Measurements from ENCODE around the gene ADAM33.

ADAM33 gene

GRCh38 chr20:3663031-3663701, 18.6 kb downstream of the ADAM33 start, which contains the start of gene GFRA4:
Gene GFRA4, minus strand, starts transcription at chr20:3663399. Its CDS starts 0 bp downstream, at chr20:3663399.
- no peak within 1 kb of the TSS for H2AK5ac ChIP-seq (ENCODE audit: low read depth, low read length)
- H2AFZ ChIP-seq (ENCODE audit: low read length) = no peak within 1 kb of the TSS
- no peak within 1 kb of the TSS for H3K4me2 ChIP-seq (ENCODE audit: insufficient read depth, low read length, poor library complexity, severe bottlenecking)
- H3K27ac ChIP-seq (replicated peaks; ENCODE audit: low read length) = no peak within 1 kb of the TSS
- H3K14ac ChIP-seq (ENCODE audit: low read length) = peak within 1 kb of the TSS; percentile 94
- no peaks in the 10 kb centered on the region for H3K36me3 ChIP-seq (replicated peaks in 1 of 2; ENCODE audit: control insufficient read depth in 2 of 2, insufficient read depth in 2 of 2, low read length in 2 of 2)
- no peak within 1 kb of the TSS for H2BK12ac ChIP-seq (ENCODE audit: low read length)
- peak within 1 kb of the TSS; percentile 21 for H3K9ac ChIP-seq (ENCODE audit: low read depth, low read length, poor library complexity)
- H3K27me3 ChIP-seq (ENCODE audit: control insufficient read depth in 3 of 3, insufficient read depth in 3 of 3, low read depth in 1 of 3, low read length in 3 of 3) = peaks cover 0 to 25% (median 10%) of the 10 kb centered on the region in 3 experiments
- H3K79me1 ChIP-seq (ENCODE audit: low read depth, low read length) = no peaks in the 10 kb centered on the region
- H2BK120ac ChIP-seq (ENCODE audit: low read depth, low read length) = no peak within 1 kb of the TSS
- DNase-seq (ENCODE audit: low spot score) = no peak
- peak within 1 kb of the TSS; percentile 32 for H2BK5ac ChIP-seq (ENCODE audit: low read length)
- no peak within 1 kb of the TSS for H4K91ac ChIP-seq (ENCODE audit: low read depth, low read length, poor library complexity)
- H4K8ac ChIP-seq (ENCODE audit: low read depth, low read length) = no peak within 1 kb of the TSS
- peaks cover 0 to 3% of the 10 kb centered on the region in 2 donors for H3K9me3 ChIP-seq (replicated peaks in 1 of 2; ENCODE audit: control insufficient read depth in 2 of 2, insufficient read depth in 1 of 2, low read depth in 1 of 2, low read length in 2 of 2)
- peak within 1 kb of the TSS; percentile 66 for H3K4ac ChIP-seq (ENCODE audit: low read length)
- peak within 1 kb of the TSS; percentile 5 for H2BK15ac ChIP-seq (ENCODE audit: low read length)
- no peak within 1 kb of the TSS for H3K4me3 ChIP-seq (ENCODE audit: low read length in 2 of 2)
- no peak within 1 kb of the TSS for H3K18ac ChIP-seq (ENCODE audit: low read length)
- no CpG with 5 or more reads among the region's 19 CpGs for WGBS, 2 donors (ENCODE audit: extremely low coverage in 2 of 2, insufficient read length in 2 of 2, insufficient replicate concordance in 1 of 2)
- peaks cover 5 to 7% of the 10 kb centered on the region in 2 donors for H3K4me1 ChIP-seq (ENCODE audit: control insufficient read depth in 2 of 2, insufficient read depth in 1 of 2, low read depth in 1 of 2, low read length in 2 of 2)
- peak within 1 kb of the TSS; percentile 52 for H3K23ac ChIP-seq (ENCODE audit: low read depth, low read length, poor library complexity)

DNA sequence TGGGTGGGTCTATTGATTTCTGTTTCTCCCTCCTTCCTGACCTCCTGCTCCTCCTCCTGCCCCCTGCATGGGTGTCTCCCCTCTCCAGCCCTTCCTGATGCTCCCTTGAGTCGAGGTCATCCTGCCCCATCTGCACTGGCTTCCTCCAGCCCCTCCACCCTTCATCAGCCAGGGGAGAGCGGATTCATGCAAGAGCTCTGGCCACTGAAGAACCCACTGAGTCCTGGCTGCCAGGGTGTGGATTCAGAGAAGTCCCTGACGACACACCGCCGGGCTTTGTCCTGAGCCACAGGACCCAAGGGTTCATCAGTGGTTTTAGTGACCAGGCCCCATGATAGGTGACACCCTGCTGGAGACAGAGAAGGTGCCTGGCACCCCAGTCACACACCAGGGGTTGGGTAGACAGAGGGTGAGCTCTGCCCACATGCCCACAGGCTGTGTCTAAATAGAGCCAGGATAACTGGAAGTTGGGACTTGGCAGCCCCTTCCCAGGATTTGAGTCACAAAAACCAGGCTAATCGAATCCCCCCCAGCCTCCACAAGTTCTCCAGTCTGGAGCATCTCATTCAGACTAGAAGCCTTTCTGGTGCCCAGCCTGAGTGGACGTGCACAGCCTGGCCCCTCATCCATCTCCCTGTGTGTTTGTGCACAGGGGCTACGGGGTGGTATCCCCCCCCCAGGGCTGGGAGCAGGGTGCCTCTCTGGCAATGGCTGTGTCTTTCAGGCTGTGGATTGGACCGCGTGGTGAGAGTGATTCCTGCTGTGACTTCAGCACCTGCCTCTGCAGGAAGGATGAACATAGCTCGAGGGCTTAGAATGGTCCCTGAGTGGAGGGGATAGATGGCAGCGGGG, 19.8 kb downstream of the ADAM33 start:
- no peak for DNase-seq (ENCODE audit: low spot score)
- H3K9me3 ChIP-seq (replicated peaks in 1 of 2; ENCODE audit: control insufficient read depth in 2 of 2, insufficient read depth in 1 of 2, low read depth in 1 of 2, low read length in 2 of 2) = peaks cover 0 to 3% of the 10 kb centered on the region in 2 donors
- no peaks in the 10 kb centered on the region for H3K79me1 ChIP-seq (ENCODE audit: low read depth, low read length)
- no peak overlapping the region for H4K8ac ChIP-seq (ENCODE audit: low read depth, low read length)
- H2BK15ac ChIP-seq (ENCODE audit: low read length) = no peak overlapping the region
- H3K4me1 ChIP-seq (ENCODE audit: control insufficient read depth in 2 of 2, insufficient read depth in 1 of 2, low read depth in 1 of 2, low read length in 2 of 2) = peaks cover 5 to 7% of the 10 kb centered on the region in 2 donors
- no peak overlapping the region for H2AFZ ChIP-seq (ENCODE audit: low read length)
- no peak overlapping the region for H4K91ac ChIP-seq (ENCODE audit: low read depth, low read length, poor library complexity)
- no peak overlapping the region for H2BK120ac ChIP-seq (ENCODE audit: low read depth, low read length)
- no peak overlapping the region for H2AK5ac ChIP-seq (ENCODE audit: low read depth, low read length)
- peaks cover 0 to 25% (median 9%) of the 10 kb centered on the region in 3 experiments for H3K27me3 ChIP-seq (ENCODE audit: control insufficient read depth in 3 of 3, insufficient read depth in 3 of 3, low read depth in 1 of 3, low read length in 3 of 3)
- no peak overlapping the region for H2BK12ac ChIP-seq (ENCODE audit: low read length)
- no peak overlapping the region for H3K4me3 ChIP-seq (ENCODE audit: low read length in 2 of 2)
- peak overlapping the region; percentile 21 for H3K9ac ChIP-seq (ENCODE audit: low read depth, low read length, poor library complexity)
- H3K36me3 ChIP-seq (replicated peaks in 1 of 2; ENCODE audit: control insufficient read depth in 2 of 2, insufficient read depth in 2 of 2, low read length in 2 of 2) = no peaks in the 10 kb centered on the region
- no CpG with 5 or more reads among the region's 12 CpGs for WGBS, 2 donors (ENCODE audit: extremely low coverage in 2 of 2, insufficient read length in 2 of 2, insufficient replicate concordance in 1 of 2)
- no peak overlapping the region for H3K18ac ChIP-seq (ENCODE audit: low read length)
- H2BK5ac ChIP-seq (ENCODE audit: low read length) = peak overlapping the region; percentile 3
- H3K4ac ChIP-seq (ENCODE audit: low read length) = no peak overlapping the region
- H3K27ac ChIP-seq (replicated peaks; ENCODE audit: low read length) = no peak overlapping the region
- H3K23ac ChIP-seq (ENCODE audit: low read depth, low read length, poor library complexity) = no peak overlapping the region
- no peak overlapping the region for H3K4me2 ChIP-seq (ENCODE audit: insufficient read depth, low read length, poor library complexity, severe bottlenecking)
- peak overlapping the region; percentile 94 for H3K14ac ChIP-seq (ENCODE audit: low read length)

- Histone ChIP-seq H2AK5ac (ENCODE audit: low read depth, low read length) (peak overlapping the region; percentile 37), H4K8ac (ENCODE audit: low read depth, low read length) (no peak overlapping the region), H2AFZ (ENCODE audit: low read length) (no peak overlapping the region)
These were observed 20.6 kb downstream of the ADAM33 start for GRCh38 chr20:3661060-3661813.

More at GRCh38 chr20:3661060-3661813, 20.6 kb downstream of the ADAM33 start:
- H3K4me2 ChIP-seq (ENCODE audit: insufficient read depth, low read length, poor library complexity, severe bottlenecking) = peak overlapping the region; percentile 33
- no peak overlapping the region for H3K27ac ChIP-seq (replicated peaks; ENCODE audit: low read length)
- H3K18ac ChIP-seq (ENCODE audit: low read length) = no peak overlapping the region
- no peak overlapping the region for H3K4ac ChIP-seq (ENCODE audit: low read length)
- H3K36me3 ChIP-seq (replicated peaks in 1 of 2; ENCODE audit: control insufficient read depth in 2 of 2, insufficient read depth in 2 of 2, low read length in 2 of 2) = no peaks in the 10 kb centered on the region
- no peak overlapping the region for H2BK5ac ChIP-seq (ENCODE audit: low read length)
- DNase-seq (ENCODE audit: low spot score) = no peak
- no peak overlapping the region for H2BK15ac ChIP-seq (ENCODE audit: low read length)
- peak overlapping the region; percentile 75 for H3K23ac ChIP-seq (ENCODE audit: low read depth, low read length, poor library complexity)
- H4K91ac ChIP-seq (ENCODE audit: low read depth, low read length, poor library complexity) = no peak overlapping the region
- no CpG with 5 or more reads among the region's 60 CpGs for WGBS, 2 donors (ENCODE audit: extremely low coverage in 2 of 2, insufficient read length in 2 of 2, insufficient replicate concordance in 1 of 2)
- no peak overlapping the region for H3K9ac ChIP-seq (ENCODE audit: low read depth, low read length, poor library complexity)
- peaks cover 5 to 7% of the 10 kb centered on the region in 2 donors for H3K4me1 ChIP-seq (ENCODE audit: control insufficient read depth in 2 of 2, insufficient read depth in 1 of 2, low read depth in 1 of 2, low read length in 2 of 2)
- no peak overlapping the region for H3K4me3 ChIP-seq (ENCODE audit: low read length in 2 of 2)
- H2BK12ac ChIP-seq (ENCODE audit: low read length) = no peak overlapping the region
- no peak overlapping the region for H2BK120ac ChIP-seq (ENCODE audit: low read depth, low read length)
- H3K27me3 ChIP-seq (ENCODE audit: control insufficient read depth in 3 of 3, insufficient read depth in 3 of 3, low read depth in 1 of 3, low read length in 3 of 3) = peaks cover 0 to 25% (median 9%) of the 10 kb centered on the region in 3 experiments
- H3K9me3 ChIP-seq (replicated peaks in 1 of 2; ENCODE audit: control insufficient read depth in 2 of 2, insufficient read depth in 1 of 2, low read depth in 1 of 2, low read length in 2 of 2) = peaks cover 0 to 3% of the 10 kb centered on the region in 2 donors
- no peaks in the 10 kb centered on the region for H3K79me1 ChIP-seq (ENCODE audit: low read depth, low read length)
- H3K14ac ChIP-seq (ENCODE audit: low read length) = no peak overlapping the region
